Gastrocnemius medialis (tissue), 4 donors: Measurements from ENCODE around the gene PRKCH. TPM values are rescaled to one million over a fixed set of nuclear protein-coding genes. Genes with fewer than 3 reads are reported as not detected.

Source experiments
- ATAC-seq, 2 donors: fragments of 150-250 bp; one replicate each; pipeline ENCODE4 v1.9.1; 2016
- DNase-seq, 2 donors: peaks; one replicate each; pipeline ENCODE4 v3.0.0-alpha.2; 2019
- H3K27ac ChIP-seq, 4 donors: fragments of 200-600 bp; sonication (generic); 1 replicate in 1 of 4; 2 replicates in 3 of 4; pipeline ENCODE4 v1.5.1; 2016 to 2018; ENCODE audit warnings: mild to moderate bottlenecking in 2 of 4, moderate library complexity in 1 of 4
- H3K27me3 ChIP-seq, 3 donors: fragments of 200-600 bp; sonication (generic) in 2 of 3; 1 replicate in 1 of 3; 2 replicates in 2 of 3; pipeline versions ENCODE4 v1.5.1 to v1.6.0; 2016 to 2019; ENCODE audit warnings: mild to moderate bottlenecking in 1 of 3, moderate library complexity in 1 of 3
- H3K36me3 ChIP-seq, 2 donors: fragments of 200-600 bp; sonication (generic) in 1 of 2; one replicate each; pipeline ENCODE4 v1.5.1; 2017 to 2018
- H3K4me1 ChIP-seq, 2 donors: fragments of 200-600 bp; sonication (generic) in 1 of 2; one replicate each; pipeline ENCODE4 v1.5.1; 2016 to 2017; ENCODE audit warnings: mild to moderate bottlenecking in 2 of 2
- H3K4me3 ChIP-seq, 4 donors: fragments of 200-600 bp; sonication (generic) in 3 of 4; 1 replicate in 1 of 4; 2 replicates in 3 of 4; pipeline ENCODE4 v1.5.1; 2016 to 2019; ENCODE audit warnings: mild to moderate bottlenecking in 2 of 4
- H3K9me3 ChIP-seq, 3 donors: fragments of 200-600 bp; sonication (generic) in 2 of 3; 1 replicate in 1 of 3; 2 replicates in 2 of 3; pipeline ENCODE4 v1.5.1; 2016 to 2019
- POLR2A ChIP-seq, 2 donors: fragments of 450-650 bp; IDR thresholded peaks; one replicate each; pipeline ENCODE4 v1.6.1; 2017; ENCODE audit warnings: antibody characterized with exemption in 2 of 2, mild to moderate bottlenecking in 2 of 2, moderate library complexity in 2 of 2
- in situ Hi-C, 4 donors: fragments of 200-750 bp; cut with MboI; loops; one replicate each; pipeline versions ENCODE4 v1.15.0 to v1.8.0; 2017; ENCODE audit warnings: low sequenced_read_pairs in 4 of 4
- intact Hi-C: fragments of 100-400 bp; cut with DNase I; formaldehyde crosslinking; loops from one replicate; pipeline ENCODE4 v1.15.1; 2023; ENCODE audit warnings: low total_unique reads
- total RNA-seq, 4 donors: library from RNA; depleted of rRNA; stranded (reverse); fragments of >200 nt; gene quantifications; one replicate each; pipeline versions ENCODE4 v1.1.0 to v1.2.3, GENCODE V29; 2016
- TF ChIP-seq, protein P1 (sequence below), 5 experiments: fragments of 450-650 bp in 3 of 5; fragments of 200-600 bp in 2 of 5; sonication (generic) in 2 of 5; IDR thresholded peaks in 4 of 5; conservative IDR thresholded peaks in 1 of 5; 1 replicate in 4 of 5; 2 replicates in 1 of 5; pipeline ENCODE4 v1.5.1; 2016 to 2019; ENCODE audit warnings: antibody characterized with exemption in 5 of 5, mild to moderate bottlenecking in 3 of 5, moderate library complexity in 3 of 5

Gene PRKCH
- total RNA-seq, 4 donors from 2014 or later: 11.3 to 32.4 (median 16.6) TPM

DNA sequence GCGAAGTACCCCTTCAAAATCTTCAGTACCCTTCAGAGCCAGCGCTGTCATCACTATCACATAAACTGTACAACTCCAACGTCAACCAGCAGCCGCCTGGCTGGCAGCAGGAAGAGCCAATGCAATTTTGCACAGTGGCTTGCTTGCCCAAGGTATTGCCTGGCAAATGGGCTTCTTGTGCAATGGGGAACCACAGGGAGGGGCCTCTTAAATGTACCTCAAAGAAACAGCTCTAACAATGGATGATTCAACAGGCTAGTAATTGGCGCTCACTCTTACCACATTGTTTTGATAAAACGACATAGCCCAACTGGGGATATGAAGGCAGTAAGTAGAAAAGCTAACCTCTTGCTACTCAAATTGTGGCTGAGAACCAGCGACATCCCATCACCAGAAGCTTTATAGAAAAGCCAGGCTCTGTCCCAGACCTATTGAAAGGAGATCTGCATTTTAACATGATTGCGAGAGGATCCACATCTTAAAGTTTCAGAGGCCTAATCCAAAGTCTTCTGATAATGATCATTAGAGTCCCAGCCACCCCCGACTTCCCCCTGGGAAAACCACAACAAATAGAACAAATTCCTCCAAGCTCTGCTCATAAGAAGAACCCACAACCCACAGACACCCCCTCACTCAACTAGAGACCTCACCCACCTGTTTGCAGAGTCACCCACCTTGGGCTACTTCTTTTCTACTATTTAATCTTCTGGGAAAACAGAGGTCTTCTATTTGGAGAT is 248.6 kb downstream of the PRKCH start:
- peak overlapping the region in 3 of 4 donors; percentile 11 to 36 (median 31) for H3K27ac ChIP-seq
- TF ChIP-seq POLR2A (IDR thresholded peaks at IDR 0.05): peak in 1 of 2 donors; percentile 29
- TF ChIP-seq, protein P1, sequence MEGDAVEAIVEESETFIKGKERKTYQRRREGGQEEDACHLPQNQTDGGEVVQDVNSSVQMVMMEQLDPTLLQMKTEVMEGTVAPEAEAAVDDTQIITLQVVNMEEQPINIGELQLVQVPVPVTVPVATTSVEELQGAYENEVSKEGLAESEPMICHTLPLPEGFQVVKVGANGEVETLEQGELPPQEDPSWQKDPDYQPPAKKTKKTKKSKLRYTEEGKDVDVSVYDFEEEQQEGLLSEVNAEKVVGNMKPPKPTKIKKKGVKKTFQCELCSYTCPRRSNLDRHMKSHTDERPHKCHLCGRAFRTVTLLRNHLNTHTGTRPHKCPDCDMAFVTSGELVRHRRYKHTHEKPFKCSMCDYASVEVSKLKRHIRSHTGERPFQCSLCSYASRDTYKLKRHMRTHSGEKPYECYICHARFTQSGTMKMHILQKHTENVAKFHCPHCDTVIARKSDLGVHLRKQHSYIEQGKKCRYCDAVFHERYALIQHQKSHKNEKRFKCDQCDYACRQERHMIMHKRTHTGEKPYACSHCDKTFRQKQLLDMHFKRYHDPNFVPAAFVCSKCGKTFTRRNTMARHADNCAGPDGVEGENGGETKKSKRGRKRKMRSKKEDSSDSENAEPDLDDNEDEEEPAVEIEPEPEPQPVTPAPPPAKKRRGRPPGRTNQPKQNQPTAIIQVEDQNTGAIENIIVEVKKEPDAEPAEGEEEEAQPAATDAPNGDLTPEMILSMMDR (IDR thresholded peaks at IDR 0.05 in 4 of 5, conservative IDR thresholded peaks at IDR 0.05 in 1 of 5): no peak

DNA sequence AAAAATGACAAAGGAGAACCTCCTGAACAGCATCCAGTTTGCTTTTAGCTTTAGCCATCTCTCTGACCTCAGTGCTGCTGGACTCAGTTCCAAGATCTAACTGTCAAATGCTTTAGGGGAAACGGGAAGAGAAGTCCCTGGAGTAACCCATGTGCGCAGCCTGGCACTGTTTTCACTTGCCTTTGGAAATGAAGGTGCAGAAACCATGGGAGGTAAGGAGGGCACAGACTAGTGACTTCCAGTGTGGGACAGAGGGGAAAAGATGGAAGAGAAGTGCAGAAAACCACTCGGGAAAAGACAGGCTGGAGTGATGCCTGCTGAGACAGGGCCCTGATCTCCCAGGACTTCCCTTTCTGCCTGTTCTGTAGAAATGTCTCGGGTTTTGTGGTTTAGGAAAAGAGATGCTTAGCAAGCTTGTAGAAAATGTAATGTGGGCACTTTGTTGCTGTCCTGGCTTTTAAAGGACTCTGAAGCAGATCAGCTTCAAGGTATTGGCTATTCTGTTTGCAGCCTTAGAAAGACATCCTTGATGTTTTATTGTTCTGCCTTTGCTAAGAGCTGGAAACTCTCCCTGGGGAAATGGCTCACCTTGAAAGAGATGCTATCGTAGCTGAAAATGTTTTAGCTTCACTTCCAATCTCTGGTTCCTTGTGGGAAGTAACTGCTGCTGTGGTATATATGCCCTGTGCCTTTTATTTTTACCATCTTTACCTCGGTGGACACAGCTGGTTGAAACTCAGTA is 249.3 kb downstream of the PRKCH start:
- H3K4me3 ChIP-seq: no peak overlapping the region
- no peaks in the 10 kb centered on the region for H3K36me3 ChIP-seq
- no peaks in the 10 kb centered on the region for H3K27me3 ChIP-seq
- in situ Hi-C loops: no loop called here
- DNase-seq: no peak
- no peaks in the 10 kb centered on the region for H3K9me3 ChIP-seq
- ATAC-seq: no peak
- no peak for TF ChIP-seq POLR2A (IDR thresholded peaks at IDR 0.05)
- TF ChIP-seq, protein P1 (IDR thresholded peaks at IDR 0.05 in 4 of 5, conservative IDR thresholded peaks at IDR 0.05 in 1 of 5): no peak
- intact Hi-C loops: no loop called here
- H3K27ac ChIP-seq: peak overlapping the region in 3 of 4 donors; percentile 11 to 36 (median 31)
- H3K4me1 ChIP-seq: peaks cover 0 to 23% of the 10 kb centered on the region in 2 donors

More for the DNA sequence above, 248.6 kb downstream of the PRKCH start:
- H3K4me1 ChIP-seq: peaks cover 0 to 23% of the 10 kb centered on the region in 2 donors
- H3K36me3 ChIP-seq: no peaks in the 10 kb centered on the region
- peak; percentile 26 to 62 for ATAC-seq
- in situ Hi-C loops (no loop called here), intact Hi-C loops (loop anchor here (10.0 kb wide), 1 partner anchor 125 kb away; the partner anchor contains the start of gene HIF1A)
- no peaks in the 10 kb centered on the region for H3K9me3 ChIP-seq
- no peaks in the 10 kb centered on the region for H3K27me3 ChIP-seq
- H3K4me3 ChIP-seq: no peak overlapping the region
- DNase-seq: peak in 1 of 2 donors; percentile 44

DNA sequence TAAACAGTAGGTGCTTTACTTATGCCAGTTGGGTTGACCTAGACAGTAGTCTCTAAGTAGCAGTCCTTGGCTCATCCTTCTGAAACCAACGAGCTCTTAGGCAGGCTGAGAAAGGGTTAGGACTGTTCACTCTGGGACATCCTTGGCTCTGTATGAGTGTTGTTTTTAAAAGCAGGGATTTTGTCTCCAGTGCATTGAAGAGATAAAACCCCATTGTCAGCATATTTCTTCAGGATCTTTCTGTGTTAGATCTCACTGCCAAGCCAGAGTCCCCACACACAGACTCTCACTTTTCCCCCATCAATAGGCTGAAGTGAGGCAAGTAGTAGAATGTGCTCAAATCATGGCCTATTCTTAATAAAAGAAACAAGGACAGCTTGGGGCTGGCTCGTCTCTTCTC is 250.5 kb downstream of the PRKCH start:
- peaks cover 0 to 18% of the 10 kb centered on the region in 2 donors for H3K4me1 ChIP-seq
- TF ChIP-seq, protein P1 (IDR thresholded peaks at IDR 0.05 in 4 of 5, conservative IDR thresholded peaks at IDR 0.05 in 1 of 5): no peak
- TF ChIP-seq POLR2A (IDR thresholded peaks at IDR 0.05): no peak
- H3K27me3 ChIP-seq: no peaks in the 10 kb centered on the region
- in situ Hi-C loops (no loop called here), intact Hi-C loops (no loop called here)
- ATAC-seq (no peak), DNase-seq (no peak)
- H3K4me3 ChIP-seq: no peak overlapping the region
- no peaks in the 10 kb centered on the region for H3K9me3 ChIP-seq
- no peak overlapping the region for H3K27ac ChIP-seq
- H3K36me3 ChIP-seq: no peaks in the 10 kb centered on the region

DNA sequence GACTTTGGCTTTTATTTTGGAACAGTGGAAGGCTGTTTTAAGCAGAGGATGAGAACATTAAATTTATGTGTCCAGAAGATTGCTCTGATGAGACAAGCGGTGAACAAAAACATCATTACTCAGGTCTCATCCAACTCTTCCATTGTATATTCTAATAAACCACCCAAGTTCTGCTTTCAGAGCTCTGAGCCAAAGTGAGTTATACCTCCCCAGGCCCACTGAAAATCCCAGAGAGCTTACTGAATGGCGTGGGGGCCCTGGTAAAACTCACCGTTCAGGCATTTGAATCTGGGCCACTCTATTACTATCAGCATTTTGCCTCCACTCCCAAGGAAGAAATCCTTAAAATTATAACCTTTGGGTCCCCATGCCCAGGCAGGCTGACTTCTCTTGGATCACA is 251.9 kb downstream of the PRKCH start:
- no peak overlapping the region for H3K4me3 ChIP-seq
- no peak for ATAC-seq
- in situ Hi-C loops: no loop called here

More for the DNA sequence above, 251.9 kb downstream of the PRKCH start:
- Histone ChIP-seq H3K27ac (no peak overlapping the region), H3K27me3 (no peaks in the 10 kb centered on the region), H3K36me3 (no peaks in the 10 kb centered on the region), H3K9me3 (no peaks in the 10 kb centered on the region), H3K4me1 (peaks cover 0 to 18% of the 10 kb centered on the region in 2 donors)
- no peak for DNase-seq
- TF ChIP-seq, protein P1 (IDR thresholded peaks at IDR 0.05 in 4 of 5, conservative IDR thresholded peaks at IDR 0.05 in 1 of 5): no peak
- no peak for TF ChIP-seq POLR2A (IDR thresholded peaks at IDR 0.05)
- intact Hi-C loops: no loop called here
